ENCODE measurements around the gene PTMA.

DNA sequence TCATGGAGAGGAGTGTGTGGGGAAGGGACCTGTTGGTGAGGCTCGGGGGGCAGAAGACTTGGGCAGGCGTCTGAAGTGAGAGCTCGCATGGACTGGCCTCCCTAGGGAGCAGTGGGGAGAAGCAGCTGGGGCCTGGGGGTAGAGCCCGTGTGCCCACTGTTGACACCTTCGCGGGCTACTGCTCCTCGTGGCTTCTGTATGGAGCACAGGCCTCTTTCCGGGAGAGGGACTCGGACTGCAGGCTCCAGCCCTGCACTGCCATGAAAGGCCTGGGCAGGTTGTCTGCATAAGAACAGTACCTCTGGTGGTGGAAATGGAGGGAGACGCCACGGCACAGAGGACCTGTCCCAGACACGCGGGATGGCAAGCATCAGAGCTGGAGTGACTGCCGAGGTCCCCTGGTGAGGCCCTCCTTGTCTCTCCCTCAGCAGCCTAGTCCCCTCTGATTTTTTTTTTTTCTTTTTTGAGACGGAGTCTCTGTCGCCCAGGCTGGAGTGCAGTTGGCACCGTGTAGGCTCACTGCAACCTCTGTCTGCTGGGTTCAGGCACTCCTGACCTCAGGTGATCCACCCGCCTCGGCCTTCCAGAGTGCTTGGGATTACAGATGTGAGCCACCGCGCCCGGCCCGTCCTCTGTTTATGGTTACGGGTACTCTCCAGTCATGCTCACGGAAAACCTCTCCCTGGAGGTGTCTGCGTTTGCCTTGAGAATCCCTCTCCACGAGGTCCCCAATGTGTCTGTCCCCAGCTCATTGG, 44.7 kb upstream of the PTMA start:
- TF ChIP-seq, protein P1, sequence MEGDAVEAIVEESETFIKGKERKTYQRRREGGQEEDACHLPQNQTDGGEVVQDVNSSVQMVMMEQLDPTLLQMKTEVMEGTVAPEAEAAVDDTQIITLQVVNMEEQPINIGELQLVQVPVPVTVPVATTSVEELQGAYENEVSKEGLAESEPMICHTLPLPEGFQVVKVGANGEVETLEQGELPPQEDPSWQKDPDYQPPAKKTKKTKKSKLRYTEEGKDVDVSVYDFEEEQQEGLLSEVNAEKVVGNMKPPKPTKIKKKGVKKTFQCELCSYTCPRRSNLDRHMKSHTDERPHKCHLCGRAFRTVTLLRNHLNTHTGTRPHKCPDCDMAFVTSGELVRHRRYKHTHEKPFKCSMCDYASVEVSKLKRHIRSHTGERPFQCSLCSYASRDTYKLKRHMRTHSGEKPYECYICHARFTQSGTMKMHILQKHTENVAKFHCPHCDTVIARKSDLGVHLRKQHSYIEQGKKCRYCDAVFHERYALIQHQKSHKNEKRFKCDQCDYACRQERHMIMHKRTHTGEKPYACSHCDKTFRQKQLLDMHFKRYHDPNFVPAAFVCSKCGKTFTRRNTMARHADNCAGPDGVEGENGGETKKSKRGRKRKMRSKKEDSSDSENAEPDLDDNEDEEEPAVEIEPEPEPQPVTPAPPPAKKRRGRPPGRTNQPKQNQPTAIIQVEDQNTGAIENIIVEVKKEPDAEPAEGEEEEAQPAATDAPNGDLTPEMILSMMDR (IDR thresholded peaks at IDR 0.05) = no peak
- no peak for TF ChIP-seq POLR2A (IDR thresholded peaks at IDR 0.05)

Data from heart left ventricle (tissue), 13 donors.